Measurements from ENCODE around the gene SUPT20HL2. TPM values are rescaled to one million over a fixed set of nuclear protein-coding genes. Genes with fewer than 3 reads are reported as not detected.

Gene SUPT20HL2
- total and polyA plus RNA-seq, 2 of the 8 experiments (the other 6 are each of a cell fraction or from before 2014, with no cell fraction given): not detected

DNA sequence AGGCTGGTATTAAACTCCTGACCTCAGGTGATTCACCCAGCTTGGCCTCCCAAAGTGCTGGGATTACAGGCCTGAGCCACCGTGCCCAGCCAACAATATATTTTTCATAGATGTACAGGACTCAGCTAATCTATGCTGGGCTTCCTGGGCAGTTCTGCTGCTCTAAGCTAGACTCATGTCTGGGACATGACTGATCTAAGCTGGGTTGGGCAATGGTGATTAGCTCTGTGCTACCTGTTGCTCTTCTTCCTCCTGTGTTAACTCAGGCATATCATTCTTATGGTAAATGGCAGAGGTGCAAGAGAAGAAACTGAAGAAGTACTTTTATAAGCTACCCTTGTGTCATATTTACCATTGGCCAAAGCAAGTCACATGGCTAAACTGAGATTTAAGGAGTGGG lies 11.4 kb upstream of the SUPT20HL2 start (continued):
- TF ChIP-seq, protein P1, sequence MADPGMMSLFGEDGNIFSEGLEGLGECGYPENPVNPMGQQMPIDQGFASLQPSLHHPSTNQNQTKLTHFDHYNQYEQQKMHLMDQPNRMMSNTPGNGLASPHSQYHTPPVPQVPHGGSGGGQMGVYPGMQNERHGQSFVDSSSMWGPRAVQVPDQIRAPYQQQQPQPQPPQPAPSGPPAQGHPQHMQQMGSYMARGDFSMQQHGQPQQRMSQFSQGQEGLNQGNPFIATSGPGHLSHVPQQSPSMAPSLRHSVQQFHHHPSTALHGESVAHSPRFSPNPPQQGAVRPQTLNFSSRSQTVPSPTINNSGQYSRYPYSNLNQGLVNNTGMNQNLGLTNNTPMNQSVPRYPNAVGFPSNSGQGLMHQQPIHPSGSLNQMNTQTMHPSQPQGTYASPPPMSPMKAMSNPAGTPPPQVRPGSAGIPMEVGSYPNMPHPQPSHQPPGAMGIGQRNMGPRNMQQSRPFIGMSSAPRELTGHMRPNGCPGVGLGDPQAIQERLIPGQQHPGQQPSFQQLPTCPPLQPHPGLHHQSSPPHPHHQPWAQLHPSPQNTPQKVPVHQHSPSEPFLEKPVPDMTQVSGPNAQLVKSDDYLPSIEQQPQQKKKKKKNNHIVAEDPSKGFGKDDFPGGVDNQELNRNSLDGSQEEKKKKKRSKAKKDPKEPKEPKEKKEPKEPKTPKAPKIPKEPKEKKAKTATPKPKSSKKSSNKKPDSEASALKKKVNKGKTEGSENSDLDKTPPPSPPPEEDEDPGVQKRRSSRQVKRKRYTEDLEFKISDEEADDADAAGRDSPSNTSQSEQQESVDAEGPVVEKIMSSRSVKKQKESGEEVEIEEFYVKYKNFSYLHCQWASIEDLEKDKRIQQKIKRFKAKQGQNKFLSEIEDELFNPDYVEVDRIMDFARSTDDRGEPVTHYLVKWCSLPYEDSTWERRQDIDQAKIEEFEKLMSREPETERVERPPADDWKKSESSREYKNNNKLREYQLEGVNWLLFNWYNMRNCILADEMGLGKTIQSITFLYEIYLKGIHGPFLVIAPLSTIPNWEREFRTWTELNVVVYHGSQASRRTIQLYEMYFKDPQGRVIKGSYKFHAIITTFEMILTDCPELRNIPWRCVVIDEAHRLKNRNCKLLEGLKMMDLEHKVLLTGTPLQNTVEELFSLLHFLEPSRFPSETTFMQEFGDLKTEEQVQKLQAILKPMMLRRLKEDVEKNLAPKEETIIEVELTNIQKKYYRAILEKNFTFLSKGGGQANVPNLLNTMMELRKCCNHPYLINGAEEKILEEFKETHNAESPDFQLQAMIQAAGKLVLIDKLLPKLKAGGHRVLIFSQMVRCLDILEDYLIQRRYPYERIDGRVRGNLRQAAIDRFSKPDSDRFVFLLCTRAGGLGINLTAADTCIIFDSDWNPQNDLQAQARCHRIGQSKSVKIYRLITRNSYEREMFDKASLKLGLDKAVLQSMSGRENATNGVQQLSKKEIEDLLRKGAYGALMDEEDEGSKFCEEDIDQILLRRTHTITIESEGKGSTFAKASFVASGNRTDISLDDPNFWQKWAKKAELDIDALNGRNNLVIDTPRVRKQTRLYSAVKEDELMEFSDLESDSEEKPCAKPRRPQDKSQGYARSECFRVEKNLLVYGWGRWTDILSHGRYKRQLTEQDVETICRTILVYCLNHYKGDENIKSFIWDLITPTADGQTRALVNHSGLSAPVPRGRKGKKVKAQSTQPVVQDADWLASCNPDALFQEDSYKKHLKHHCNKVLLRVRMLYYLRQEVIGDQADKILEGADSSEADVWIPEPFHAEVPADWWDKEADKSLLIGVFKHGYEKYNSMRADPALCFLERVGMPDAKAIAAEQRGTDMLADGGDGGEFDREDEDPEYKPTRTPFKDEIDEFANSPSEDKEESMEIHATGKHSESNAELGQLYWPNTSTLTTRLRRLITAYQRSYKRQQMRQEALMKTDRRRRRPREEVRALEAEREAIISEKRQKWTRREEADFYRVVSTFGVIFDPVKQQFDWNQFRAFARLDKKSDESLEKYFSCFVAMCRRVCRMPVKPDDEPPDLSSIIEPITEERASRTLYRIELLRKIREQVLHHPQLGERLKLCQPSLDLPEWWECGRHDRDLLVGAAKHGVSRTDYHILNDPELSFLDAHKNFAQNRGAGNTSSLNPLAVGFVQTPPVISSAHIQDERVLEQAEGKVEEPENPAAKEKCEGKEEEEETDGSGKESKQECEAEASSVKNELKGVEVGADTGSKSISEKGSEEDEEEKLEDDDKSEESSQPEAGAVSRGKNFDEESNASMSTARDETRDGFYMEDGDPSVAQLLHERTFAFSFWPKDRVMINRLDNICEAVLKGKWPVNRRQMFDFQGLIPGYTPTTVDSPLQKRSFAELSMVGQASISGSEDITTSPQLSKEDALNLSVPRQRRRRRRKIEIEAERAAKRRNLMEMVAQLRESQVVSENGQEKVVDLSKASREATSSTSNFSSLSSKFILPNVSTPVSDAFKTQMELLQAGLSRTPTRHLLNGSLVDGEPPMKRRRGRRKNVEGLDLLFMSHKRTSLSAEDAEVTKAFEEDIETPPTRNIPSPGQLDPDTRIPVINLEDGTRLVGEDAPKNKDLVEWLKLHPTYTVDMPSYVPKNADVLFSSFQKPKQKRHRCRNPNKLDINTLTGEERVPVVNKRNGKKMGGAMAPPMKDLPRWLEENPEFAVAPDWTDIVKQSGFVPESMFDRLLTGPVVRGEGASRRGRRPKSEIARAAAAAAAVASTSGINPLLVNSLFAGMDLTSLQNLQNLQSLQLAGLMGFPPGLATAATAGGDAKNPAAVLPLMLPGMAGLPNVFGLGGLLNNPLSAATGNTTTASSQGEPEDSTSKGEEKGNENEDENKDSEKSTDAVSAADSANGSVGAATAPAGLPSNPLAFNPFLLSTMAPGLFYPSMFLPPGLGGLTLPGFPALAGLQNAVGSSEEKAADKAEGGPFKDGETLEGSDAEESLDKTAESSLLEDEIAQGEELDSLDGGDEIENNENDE (IDR thresholded peaks at IDR 0.05; ENCODE audit: insufficient replicate concordance, low read length): no peak
- TF ChIP-seq JUND (IDR thresholded peaks at IDR 0.05; ENCODE audit: low read length) (no peak), TBP (IDR thresholded peaks at IDR 0.05; ENCODE audit: low read depth, low read length) (no peak), BCL11A (IDR thresholded peaks at IDR 0.05; ENCODE audit: low read depth in 2 of 2, low read length in 2 of 2) (no peak), POLR2A (IDR thresholded peaks at IDR 0.05; ENCODE audit: control extremely low read depth in 1 of 2, low read depth in 2 of 2, low read length in 2 of 2) (no peak), KDM1A (IDR thresholded peaks at IDR 0.05; ENCODE audit: borderline replicate concordance, low read length) (no peak)
